Subcutaneous adipose tissue (tissue), 4 donors: Measurements from ENCODE around the gene MED6. TPM values are rescaled to one million over a fixed set of nuclear protein-coding genes. Genes with fewer than 3 reads are reported as not detected.

Experiments used
- total RNA-seq, 4 donors: library from RNA; depleted of rRNA; stranded (reverse); fragments of >200 nt; gene quantifications; one replicate each; pipeline ENCODE4 v1.1.0, GENCODE V29; 2016
- TF ChIP-seq, protein P1 (sequence below): fragments of 450-650 bp; IDR thresholded peaks from one replicate; pipeline ENCODE4 v1.5.1; 2016; ENCODE audit warnings: low read depth, mild to moderate bottlenecking, control low read depth, antibody characterized with exemption, moderate library complexity

Gene MED6
- total RNA-seq, 4 donors from 2014 or later, result 28.2 to 43.9 (median 35.5) TPM

DNA sequence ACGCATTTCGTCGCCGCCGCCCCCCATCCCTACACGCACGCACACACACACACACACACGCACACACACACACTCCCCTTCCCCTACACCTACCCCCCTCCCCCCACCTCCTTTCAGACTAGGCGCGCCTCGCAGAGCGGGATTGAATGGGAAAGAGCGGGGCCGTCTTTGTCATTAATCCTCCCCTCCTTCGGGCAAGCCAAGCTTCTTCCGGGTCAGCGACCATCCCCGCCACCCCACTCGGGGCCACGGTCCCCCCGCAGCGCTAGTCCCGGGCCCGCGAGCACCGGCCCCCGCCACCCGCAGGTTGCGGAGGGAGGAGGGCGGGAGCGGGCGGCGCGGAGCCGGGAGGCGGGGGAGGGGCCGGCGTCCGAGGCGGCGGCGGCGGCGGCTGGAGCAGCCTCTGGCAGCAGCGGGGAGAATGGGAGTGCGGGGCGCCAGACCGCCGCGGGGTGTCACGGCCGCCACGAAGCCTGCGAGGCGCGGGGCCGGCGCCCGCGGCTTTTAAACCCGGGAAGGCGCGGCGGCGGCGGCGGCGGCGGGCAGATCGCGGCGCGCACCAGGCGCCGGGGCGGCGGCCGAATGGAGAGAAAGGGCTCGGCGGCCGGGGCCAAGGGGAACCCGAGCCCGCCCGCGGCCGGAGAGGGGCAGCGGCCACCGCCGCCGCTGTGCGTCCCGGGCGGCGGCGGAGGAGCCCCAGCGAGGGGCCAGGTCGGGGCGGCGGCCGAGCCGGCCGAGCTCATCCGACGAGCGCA, 41.3 kb upstream of the MED6 start, which contains the start of gene TTC9:
TSS of gene TTC9 (plus strand) at position 369 of the 755 bp plus-strand sequence. CDS start at position 583, 214 bp downstream.
- TF ChIP-seq, protein P1, sequence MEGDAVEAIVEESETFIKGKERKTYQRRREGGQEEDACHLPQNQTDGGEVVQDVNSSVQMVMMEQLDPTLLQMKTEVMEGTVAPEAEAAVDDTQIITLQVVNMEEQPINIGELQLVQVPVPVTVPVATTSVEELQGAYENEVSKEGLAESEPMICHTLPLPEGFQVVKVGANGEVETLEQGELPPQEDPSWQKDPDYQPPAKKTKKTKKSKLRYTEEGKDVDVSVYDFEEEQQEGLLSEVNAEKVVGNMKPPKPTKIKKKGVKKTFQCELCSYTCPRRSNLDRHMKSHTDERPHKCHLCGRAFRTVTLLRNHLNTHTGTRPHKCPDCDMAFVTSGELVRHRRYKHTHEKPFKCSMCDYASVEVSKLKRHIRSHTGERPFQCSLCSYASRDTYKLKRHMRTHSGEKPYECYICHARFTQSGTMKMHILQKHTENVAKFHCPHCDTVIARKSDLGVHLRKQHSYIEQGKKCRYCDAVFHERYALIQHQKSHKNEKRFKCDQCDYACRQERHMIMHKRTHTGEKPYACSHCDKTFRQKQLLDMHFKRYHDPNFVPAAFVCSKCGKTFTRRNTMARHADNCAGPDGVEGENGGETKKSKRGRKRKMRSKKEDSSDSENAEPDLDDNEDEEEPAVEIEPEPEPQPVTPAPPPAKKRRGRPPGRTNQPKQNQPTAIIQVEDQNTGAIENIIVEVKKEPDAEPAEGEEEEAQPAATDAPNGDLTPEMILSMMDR, result no peak

DNA sequence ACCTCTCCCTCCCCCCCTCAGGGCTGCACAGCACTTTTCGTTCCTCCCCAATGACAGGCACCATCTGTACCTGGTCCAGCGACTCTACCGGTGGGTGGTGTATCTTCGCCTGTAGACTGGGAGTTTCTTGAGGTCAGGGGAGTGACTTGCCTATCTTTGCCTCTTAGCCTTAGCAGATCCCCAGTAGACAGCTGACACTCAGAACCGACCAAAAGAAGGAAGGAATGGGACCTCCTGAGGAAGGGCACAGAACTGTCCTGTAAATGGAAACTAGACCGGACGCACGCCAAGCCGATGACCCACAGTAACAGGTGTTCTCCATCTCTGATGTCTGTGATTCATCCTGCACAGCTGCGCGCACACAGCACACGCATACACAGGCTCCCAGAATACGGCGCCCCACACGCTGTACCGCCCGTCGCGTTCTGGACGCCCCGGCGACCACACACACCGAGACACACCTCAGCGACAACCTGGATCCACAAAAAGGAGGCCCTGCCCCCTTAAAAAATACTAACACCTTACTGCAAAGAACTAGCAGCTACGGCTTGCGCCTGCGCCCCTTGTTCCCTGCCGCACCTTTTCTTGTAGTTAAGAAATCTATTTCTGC, 40.6 kb upstream of the MED6 start:
- TF ChIP-seq, protein P1, result no peak

GRCh38 chr14:70638416-70638815, 38.0 kb upstream of the MED6 start:
- TF ChIP-seq, protein P1, result no peak

DNA sequence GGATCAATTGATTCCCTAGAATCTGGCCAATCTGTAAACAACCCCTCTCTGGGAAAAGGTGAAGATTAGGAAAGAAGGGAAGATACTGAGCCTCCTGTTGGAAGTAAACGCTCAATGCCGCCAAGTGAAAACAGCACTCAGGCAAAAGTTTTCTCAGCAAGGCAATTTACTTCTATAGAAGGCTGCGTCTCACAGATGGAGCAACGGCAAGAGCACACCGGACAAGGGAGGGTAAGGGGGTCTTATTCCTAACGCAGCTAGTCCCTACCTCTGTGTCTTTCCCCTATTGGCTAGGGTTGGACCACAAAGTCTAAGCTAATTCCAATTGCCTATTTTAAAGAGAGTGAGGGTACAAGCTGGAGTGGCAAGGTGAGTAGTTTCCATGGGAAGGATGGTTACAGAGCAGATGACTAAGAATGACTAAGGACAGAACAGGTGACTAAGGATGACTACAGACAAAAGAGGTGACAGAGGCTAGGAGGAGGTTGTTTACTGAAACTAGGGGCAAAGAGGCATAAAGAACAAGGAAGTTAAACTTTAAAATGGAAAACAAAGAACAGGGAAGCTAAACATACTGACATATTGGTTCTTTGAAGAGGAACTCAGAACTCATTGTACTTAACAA, 35.6 kb upstream of the MED6 start:
- TF ChIP-seq, protein P1, result no peak

DNA sequence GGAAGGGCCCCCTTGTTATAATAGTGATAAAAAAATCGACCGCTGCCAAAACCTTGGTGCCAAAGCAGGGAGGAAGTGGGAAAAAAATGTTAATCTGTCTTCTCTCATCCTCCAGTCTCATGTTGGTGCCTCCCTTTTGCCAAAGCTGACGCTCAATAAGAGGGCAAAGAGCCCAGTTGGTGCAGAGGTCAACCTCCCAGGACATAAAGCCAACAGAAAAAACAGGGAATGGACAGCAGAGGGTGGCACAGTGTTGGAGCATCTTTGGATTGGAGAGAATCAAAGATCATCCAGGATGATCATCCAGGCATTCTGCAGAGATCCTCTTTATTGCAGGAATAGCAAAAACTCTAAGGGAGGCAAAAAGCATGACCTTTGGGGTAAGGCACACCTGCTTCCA, 31.5 kb upstream of the MED6 start:
- TF ChIP-seq, protein P1, result no peak

- TF ChIP-seq, protein P1, result no peak
Measured at GRCh38 chr14:70624972-70625371, 24.5 kb upstream of the MED6 start.

DNA sequence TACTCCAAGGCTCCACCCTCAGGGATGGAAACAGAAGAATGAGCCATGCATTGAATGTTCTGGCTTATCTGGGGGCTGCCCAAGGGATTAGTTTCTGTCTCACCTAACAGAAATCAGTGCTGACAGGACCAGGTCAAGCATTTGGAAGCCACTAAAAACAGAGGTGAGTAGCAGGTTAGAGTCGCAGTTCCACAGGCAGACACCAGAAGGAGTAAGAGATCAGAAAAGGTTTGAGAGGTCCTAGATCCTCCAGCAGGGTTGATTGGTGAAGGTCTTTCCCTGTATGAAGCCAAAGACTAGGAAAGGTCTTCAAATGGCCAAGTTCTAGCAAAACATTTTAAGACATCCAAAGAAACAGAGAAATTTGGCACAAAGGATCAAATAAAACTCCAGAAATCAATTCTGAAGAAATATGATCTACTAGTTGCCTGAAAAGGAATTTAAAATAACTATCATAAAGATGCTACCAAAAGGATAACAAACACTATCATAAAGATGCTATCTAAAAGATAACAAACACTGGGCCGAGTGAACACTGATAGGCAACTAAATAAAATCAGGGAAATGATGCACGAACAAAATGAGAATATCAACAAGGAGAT, 21.8 kb upstream of the MED6 start:
- TF ChIP-seq, protein P1, result no peak
